ENCODE data around the gene DCN.

GRCh38 chr12:91142221-91142631, 40.4 kb downstream of the DCN start:
- TF ChIP-seq EZH2 (IDR thresholded peaks at IDR 0.05; ENCODE audit: insufficient read depth, low read length) (no peak), CTCF (IDR thresholded peaks at IDR 0.05; ENCODE audit: insufficient read depth, low read depth, low read length) (no peak)

Measured in astrocyte (in vitro differentiated cells and primary cell).